Measurements from ENCODE around the gene PEX11G.

- TF ChIP-seq ZNF274 (IDR thresholded peaks at IDR 0.05; ENCODE audit: low read depth, low read length) (no peak), YY1 (IDR thresholded peaks at IDR 0.05; ENCODE audit: insufficient read depth, insufficient read length) (no peak), SUZ12 (IDR thresholded peaks at IDR 0.05; ENCODE audit: extremely low read depth, insufficient read depth, insufficient read length) (no peak)
Observed at GRCh38 chr19:7456964-7457541, 31.8 kb downstream of the PEX11G start.

Data from NT2/D1 (cell line).